HG03025 (cell line): ENCODE measurements around the gene ATP12A.

Experiments
- ATAC-seq: cut with Tn5 transposase; IDR thresholded peaks from one replicate; pipeline ENCODE4 v1.9.1; 2021; ENCODE audit warnings: mild to moderate bottlenecking, moderate library complexity; ENCODE audit not compliant: unreplicated experiment, low FRiP score

Gene ATP12A

GRCh38 chr13:24680258-24680920 is at the start of gene ATP12A:
ATP12A (plus strand) TSS chr13:24680408; CDS start chr13:24680744, 336 bp downstream.
- ATAC-seq = no peak

DNA sequence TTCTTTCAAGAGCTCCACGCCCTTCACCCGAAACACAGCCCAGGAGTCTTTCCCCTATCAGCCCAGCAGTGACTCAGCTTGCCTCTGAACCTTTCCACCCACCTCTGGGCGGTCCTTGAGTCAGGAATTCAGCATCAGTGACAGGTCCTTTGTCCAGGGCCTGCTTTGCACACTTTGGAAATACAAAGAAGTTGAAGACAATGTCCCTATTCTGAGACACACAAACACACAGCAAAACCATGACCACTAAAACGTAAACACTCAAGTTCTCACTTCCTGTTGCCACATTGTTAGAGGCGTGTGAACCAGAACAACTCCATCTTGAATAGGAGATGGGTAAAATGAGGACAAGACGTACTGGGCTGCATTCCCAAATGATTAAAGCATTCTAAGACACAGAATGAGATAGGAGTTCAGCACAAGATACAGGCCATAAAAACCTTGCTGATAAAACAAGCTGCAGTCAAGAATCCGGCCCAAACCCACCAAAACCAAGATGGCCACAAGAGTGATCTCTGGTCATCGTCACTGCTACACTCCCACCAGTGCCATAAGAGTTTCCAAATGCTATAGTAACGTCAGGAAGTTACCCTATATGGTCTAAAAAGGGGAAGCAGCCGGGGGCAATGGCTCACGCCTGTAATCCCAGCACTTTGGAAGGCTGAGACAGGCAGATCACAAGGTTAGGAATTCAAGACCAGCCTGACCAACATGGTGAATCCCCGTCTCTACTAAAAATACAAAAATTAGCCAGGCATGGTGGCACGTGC is 49.2 kb upstream of the ATP12A start:
- no peak for ATAC-seq

DNA sequence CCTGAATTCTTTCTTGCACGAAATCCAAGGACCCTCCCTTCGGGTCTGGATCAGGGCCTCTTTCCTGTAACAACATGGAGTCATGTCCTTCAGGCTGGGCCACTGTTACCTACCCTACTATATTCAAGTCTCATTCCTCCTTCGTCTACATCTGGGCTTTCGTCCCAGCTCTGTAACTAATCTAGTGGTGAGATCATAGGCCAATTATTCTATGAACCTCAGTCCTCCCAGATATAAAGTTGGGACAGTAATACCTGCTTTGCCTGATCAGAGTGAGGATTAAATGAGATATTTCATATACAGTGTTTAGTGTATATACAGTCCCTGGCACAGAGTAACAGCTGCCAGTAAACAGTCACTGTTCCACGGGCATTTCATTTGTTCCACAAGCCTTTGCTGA is 48.3 kb upstream of the ATP12A start:
- ATAC-seq = no peak

GRCh38 chr13:24632382-24633121 is 47.7 kb upstream of the ATP12A start:
- no peak for ATAC-seq

DNA sequence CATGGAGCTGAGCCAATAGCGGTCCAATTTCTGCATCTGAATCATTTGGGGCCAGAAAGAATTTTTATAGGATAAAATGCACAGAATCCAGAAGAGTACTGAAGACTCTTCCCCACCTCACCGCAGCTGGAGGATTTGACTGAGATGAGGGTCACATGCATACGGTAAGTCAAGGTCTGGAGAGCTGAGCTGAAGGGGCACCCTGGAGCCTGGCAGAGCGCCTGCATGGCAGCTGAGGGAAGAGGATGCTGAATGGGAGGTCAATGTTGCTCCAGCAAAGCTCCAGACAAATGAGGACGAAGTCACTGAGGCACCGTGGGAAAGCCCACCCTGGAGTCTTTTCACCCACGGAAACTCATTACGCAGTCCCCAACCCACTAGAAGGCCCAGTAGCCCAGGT is 43.4 kb upstream of the ATP12A start:
- no peak for ATAC-seq

DNA sequence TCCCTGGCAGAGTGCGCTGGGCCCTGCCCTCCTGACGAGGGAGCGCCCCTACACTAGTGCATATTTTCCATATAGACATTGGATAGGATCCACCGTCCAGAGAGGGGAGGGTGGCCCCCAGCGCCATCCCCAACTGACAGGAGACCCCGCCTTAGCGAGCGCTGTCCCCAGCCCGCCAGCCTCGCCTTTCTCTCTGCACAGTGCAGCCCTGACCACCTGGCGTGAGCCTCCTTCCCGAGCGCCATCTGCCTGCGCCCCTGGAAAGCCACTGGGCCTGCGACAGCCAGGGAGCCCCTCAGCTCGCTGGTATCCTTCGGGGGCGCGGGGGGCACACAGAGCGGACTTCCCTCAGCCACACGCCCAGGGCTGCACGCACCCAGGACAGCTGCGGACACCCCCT is 42.1 kb upstream of the ATP12A start:
- ATAC-seq = no peak

GRCh38 chr13:24640752-24641151 is 39.5 kb upstream of the ATP12A start:
- ATAC-seq = no peak

DNA sequence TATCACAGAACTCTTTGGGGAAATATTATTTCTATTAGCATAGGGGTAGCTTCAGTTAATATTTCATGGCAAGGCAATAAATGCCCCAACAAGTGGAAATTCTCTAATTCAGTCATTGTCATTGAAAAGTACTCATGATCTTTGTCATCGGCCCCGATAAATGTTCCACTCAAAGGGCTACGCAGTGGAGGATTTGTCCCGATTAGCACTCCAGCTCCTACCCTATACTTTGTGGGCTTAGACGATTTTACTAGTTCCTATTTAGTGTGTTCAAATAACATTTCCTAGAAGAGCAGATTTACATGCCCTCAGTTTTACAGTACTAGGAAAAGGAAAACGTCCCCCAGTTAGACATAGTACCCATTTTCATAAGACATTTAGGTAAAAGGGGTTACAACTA is 38.0 kb upstream of the ATP12A start:
- no peak for ATAC-seq

- no peak for ATAC-seq
These were observed 36.2 kb upstream of the ATP12A start for GRCh38 chr13:24644036-24644435.

DNA sequence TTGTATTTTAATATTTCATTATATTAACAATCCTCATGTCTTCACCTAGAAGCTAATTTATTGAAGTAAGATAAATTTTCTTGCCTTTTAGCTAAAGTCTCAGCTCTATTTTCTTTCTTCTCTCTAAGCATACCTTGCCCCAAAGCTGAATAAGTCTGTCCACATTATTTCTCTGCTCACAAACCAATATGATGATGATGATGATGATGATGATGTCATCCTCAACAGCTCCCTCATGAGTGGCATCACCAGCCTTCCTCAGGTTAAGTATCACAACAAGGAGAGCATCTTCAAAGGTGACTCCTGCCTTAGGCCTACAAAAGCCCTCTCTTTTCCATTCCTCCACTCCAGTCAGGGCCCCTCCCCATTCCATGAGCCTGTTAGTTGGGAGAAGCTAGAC is 31.9 kb upstream of the ATP12A start:
- ATAC-seq = no peak

DNA sequence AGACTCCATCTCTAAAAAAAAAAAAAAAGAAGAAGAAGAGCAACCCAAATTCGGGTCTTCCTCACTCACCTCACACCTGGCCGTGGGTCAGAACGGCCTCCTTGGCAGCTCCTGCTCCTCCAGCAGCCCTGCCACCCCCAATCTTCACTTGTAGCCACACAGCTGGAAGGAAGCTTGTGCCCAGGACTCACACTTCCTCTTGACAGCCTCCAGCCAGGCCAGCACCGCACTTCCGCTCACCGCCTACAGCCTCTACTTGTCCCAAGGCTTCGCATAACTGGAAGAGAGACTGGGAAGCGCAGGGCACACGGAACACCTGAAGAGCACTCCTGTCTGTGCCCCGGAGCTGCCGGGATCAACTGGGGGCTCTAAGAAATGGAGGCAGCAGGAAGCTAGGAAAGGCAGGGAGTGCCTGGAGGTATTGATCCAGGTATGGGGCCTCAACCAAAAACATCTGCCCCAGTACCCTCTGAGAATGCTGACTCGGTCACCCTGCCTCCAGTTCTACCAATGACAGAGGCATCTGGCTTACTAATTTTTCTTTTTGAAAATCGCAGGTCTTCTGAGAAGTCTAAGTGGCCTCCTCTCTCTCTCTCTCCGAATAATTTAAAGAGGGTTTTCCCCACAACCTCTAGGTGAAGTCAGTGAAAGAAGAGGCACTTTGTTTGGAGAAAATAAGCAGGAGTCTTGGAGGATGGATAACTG is 31.1 kb upstream of the ATP12A start:
- no peak for ATAC-seq

GRCh38 chr13:24649688-24650043 is 30.5 kb upstream of the ATP12A start:
- ATAC-seq = no peak

DNA sequence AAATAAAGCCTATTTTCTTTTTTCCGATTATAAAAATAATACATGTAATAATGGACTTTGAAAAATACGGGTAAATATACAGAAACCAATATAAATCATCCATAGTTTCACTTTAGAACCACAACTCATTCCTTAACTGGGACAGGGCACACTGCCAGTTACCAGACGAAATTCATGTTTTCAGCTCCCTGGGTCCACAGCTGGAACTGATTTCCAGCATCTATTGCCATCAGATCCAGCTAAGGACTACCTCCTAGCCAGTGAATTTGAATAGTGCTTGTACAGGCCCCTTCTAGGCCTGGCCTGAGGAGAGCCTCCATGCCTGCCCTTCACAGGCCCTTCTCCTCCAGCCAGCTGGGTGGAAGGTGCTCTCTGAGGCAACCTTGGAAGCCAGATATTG is 30.0 kb upstream of the ATP12A start:
- ATAC-seq = no peak

DNA sequence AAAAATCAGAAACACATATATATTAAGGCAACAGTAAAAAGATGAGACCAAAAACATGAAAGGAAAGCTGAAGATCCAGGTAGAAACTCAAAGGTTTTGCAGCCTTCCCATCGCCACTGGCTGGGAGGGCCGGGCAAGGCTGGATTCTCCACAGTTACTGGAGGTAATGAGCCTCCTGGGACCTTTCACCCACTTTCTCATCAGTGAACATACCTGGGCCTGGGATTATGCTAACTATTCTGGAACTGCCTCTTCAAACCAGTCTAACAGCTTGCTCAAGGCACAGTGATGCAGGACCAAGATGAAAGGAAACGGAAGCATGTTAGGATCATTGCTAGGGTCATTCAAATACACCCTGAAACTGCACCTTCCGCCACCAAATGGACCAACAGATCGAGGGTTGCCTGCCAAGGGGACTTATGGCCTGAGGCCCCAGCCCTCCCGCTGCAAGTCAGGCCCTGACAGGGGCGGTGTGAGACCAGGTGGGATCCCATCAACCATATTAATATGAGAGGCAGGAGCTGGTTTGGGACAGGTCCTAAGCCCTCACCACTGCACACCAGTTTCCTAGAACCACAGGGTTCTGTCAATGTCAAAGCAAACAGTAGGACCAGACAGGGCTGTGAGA is 28.4 kb upstream of the ATP12A start:
- ATAC-seq = no peak

DNA sequence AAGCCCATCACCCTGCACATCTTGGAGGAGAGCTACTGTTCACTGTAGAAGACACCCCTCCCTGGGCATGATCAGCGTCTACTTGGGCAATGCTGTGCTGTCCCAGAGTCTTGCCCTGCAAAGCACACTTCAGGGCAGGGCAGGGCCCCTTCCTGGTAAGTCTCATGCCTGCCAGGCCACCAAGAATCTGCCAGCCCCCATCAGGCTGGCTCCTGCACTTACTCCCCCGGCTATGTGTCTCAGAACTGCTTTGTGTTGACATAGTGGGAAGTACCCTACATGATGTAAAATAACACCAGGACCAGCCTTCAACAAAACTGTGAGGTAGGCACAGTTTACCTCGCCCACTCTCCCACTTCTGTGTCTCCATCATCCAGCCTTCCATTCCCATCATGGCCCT is 27.8 kb upstream of the ATP12A start:
- no peak for ATAC-seq

DNA sequence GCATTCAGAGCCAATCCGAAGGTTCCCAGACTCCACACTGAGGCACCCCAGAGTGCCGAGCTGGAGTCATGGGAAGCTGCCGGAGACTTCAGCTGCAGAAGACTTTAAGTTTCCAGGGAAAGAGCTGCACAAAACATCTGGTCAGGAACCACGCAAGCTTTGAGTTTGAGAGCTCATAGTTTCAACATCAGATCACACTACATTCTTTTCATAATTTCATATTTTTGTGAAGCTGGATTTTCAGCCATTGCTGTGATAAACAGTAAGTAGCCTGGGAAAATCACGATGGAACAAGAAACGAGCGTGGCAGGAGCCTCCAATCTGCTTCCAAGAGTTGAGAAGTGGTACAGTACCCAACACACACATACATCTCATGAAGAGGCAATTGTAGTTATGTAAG is 25.5 kb upstream of the ATP12A start:
- ATAC-seq = no peak

DNA sequence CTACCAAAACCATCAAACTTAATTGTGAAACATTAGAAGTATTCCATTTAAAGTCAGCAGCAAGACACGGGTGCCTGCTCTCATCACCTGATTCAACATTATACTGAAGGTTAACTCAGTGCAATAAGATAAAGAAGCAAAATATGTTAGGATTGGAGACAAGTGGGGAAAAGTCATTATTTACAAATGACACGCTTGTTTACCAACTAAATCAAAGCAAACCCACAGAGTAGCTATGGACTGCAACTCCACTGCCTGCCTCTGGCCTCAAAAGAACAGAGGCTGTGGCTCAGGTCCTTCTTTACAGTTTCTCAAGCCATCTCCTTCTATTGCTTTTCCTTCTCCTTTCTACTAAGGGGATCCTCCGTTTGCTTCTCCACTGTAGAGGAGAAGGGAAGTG is 21.0 kb upstream of the ATP12A start:
- ATAC-seq = no peak

DNA sequence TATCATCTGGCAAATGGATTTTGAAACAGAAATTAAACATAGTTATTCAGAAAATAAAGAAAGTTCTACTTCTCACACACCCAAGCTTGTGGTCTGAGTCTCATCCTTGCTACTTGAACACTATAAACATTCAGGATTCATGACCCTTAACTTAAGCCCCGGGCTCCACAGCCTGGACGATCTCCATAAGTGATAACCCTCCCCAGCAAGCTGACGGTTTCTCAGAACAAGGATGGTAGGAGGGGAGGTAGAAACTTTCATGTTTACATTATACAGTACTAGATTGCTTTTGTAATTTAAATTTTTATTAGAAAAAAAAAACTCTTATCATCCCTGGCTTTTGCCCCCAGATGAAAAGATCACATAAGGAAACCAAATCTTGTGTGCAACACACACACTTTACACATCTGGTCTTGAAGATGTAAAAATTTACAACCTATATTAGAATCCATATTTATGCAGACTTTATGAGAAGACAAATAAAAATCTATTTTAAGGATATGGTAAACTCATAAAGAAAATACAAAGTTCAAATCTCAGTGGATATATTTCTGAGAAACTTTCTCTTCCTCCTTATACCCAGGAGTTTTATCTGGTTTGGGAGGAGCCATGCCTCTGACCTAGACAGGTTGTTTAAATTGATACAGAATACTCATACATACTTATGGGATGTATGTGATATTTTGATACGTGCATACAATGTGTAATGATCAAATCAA is 20.0 kb upstream of the ATP12A start:
- ATAC-seq = no peak

DNA sequence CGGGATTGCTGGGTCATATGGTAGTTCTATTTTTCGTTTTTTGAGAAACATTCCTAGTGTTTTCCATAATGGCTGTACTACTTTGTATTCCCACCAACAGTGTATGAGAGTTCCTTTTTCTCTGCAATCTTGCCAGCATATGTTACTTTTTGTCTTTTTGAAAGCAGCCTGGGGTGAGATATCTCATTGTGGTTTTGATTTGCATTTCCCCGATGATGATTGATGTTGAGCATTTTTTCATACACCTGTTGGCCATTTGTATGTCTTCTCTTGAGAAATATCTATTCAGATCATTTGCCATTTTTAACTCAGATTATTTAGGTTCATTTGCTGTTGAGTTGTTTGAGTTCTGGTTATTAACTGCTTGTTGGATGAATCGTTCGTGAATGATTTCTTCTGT is 18.5 kb upstream of the ATP12A start:
- no peak for ATAC-seq
